HepG2 (cell line): ENCODE measurements around the gene RUVBL1. TPM values are rescaled to one million over a fixed set of nuclear protein-coding genes. Genes with fewer than 3 reads are reported as not detected.

Experiments used
- CHCHD3 ChIP-seq: sonication (generic); formaldehyde crosslinking; IDR thresholded peaks from 2 replicates; pipeline ENCODE4 v1.8.0; 2022; ENCODE audit warnings: mild to moderate bottlenecking, missing genetic modification reagents, moderate library complexity
- DMAP1 ChIP-seq: IDR thresholded peaks from 2 replicates; pipeline ENCODE4 v1.6.1; 2016
- FOXA1 ChIP-seq, 2 experiments: fragments of 450-650 bp in 1 of 2; sonication (generic) in 1 of 2; formaldehyde crosslinking in 1 of 2; IDR thresholded peaks; 2 replicates each; pipeline versions ENCODE4 v1.4.0 to v1.6.1; 2016 to 2020; ENCODE audit warnings: missing genetic modification reagents in 1 of 2
- HDAC6 ChIP-seq: fragments of 200-600 bp; sonication (generic); IDR thresholded peaks from 2 replicates; pipeline ENCODE4 v1.7.0; 2017; ENCODE audit warnings: mild to moderate bottlenecking, antibody characterized with exemption, low read length, low read depth
- HNRNPL ChIP-seq: fragments of 200-400 bp; formaldehyde crosslinking; IDR thresholded peaks from 2 replicates; pipeline ENCODE4 v1.6.1; 2017; ENCODE audit warnings: mild to moderate bottlenecking, low read depth, low read length
- HNRNPLL ChIP-seq: fragments of 200-400 bp; formaldehyde crosslinking; IDR thresholded peaks from 2 replicates; pipeline ENCODE4 v1.6.1; 2017; ENCODE audit warnings: mild to moderate bottlenecking, low read depth, low read length; ENCODE audit not compliant: poor library complexity, severe bottlenecking
- IRX3 ChIP-seq: sonication (generic); formaldehyde crosslinking; IDR thresholded peaks from 2 replicates; pipeline ENCODE4 v1.8.1; 2023; ENCODE audit warnings: mild to moderate bottlenecking, low read depth, missing genetic modification reagents, borderline replicate concordance
- JARID2 ChIP-seq: sonication (generic); formaldehyde crosslinking; IDR thresholded peaks from 2 replicates; pipeline ENCODE4 v1.8.1; 2023; ENCODE audit warnings: missing genetic modification reagents, inconsistent platforms; ENCODE audit not compliant: insufficient replicate concordance
- MED13 ChIP-seq: sonication (generic); formaldehyde crosslinking; IDR thresholded peaks from 2 replicates; pipeline ENCODE4 v1.5.0; 2020; ENCODE audit warnings: missing genetic modification reagents
- NFE2L1 ChIP-seq: sonication (generic); formaldehyde crosslinking; IDR thresholded peaks from 2 replicates; pipeline ENCODE4 v1.4.0; 2020; ENCODE audit warnings: missing genetic modification reagents, mild to moderate bottlenecking, borderline replicate concordance
- NR3C1 ChIP-seq: sonication (generic); formaldehyde crosslinking; IDR thresholded peaks from 2 replicates; pipeline ENCODE4 v1.4.0; 2020; ENCODE audit warnings: missing genetic modification reagents
- NRL ChIP-seq: sonication (generic); formaldehyde crosslinking; IDR thresholded peaks from 2 replicates; pipeline ENCODE4 v1.5.0; 2020; ENCODE audit warnings: missing genetic modification reagents, mild to moderate bottlenecking, moderate library complexity, borderline replicate concordance
- POLR2G ChIP-seq: fragments of 200-400 bp; formaldehyde crosslinking; IDR thresholded peaks from 2 replicates; pipeline ENCODE4 v1.6.1; 2018; ENCODE audit warnings: mild to moderate bottlenecking, low read depth, low read length, moderate library complexity
- RCOR2 ChIP-seq: IDR thresholded peaks from 2 replicates; pipeline ENCODE4 v1.6.1; 2016; ENCODE audit warnings: missing biosample characterization, missing genetic modification reagents
- SALL1 ChIP-seq: sonication (generic); formaldehyde crosslinking; IDR thresholded peaks from 2 replicates; pipeline ENCODE4 v1.8.0; 2022; ENCODE audit warnings: mild to moderate bottlenecking, missing genetic modification reagents
- SETDB1 ChIP-seq: sonication (generic); formaldehyde crosslinking; IDR thresholded peaks from 2 replicates; pipeline ENCODE4 v1.5.1; 2020; ENCODE audit warnings: missing genetic modification reagents, mild to moderate bottlenecking, borderline replicate concordance
- ZNF788 ChIP-seq: sonication (generic); formaldehyde crosslinking; IDR thresholded peaks from 2 replicates; pipeline ENCODE4 v1.5.0; 2020; ENCODE audit warnings: mild to moderate bottlenecking, missing genetic modification reagents, borderline replicate concordance
- polyA plus RNA-seq, 8 experiments: library from polyadenylated mRNA; depleted of rRNA in 3 of 8; stranded (reverse) in 7 of 8; unstranded in 1 of 8; fragments of >200 nt; fragmentation: Illumina TruSeq in 4 of 8; extraction: Trizol in 4 of 8; gene quantifications; 2 replicates each; pipeline versions ENCODE4 v1.2.1 to v1.2.3, GENCODE V29; 2011 to 2016; ENCODE audit warnings: low read depth in 4 of 8, missing spikeins in 1 of 8, mixed read lengths in 1 of 8; ENCODE audit not compliant: insufficient read depth in 1 of 8
- total RNA-seq, 5 experiments: library from RNA; depleted of rRNA; stranded (reverse); fragments of >200 nt; fragmentation: Illumina TruSeq; extraction: Trizol; gene quantifications; 2 replicates each; pipeline ENCODE4 v1.2.3, GENCODE V29; 2016; ENCODE audit warnings: low read depth in 1 of 5
- TF ChIP-seq, protein P1 (sequence below): IDR thresholded peaks from 2 replicates; pipeline ENCODE4 v1.6.1; 2016
- TF ChIP-seq, protein P2 (sequence below): fragments of 450-650 bp; IDR thresholded peaks from 2 replicates; pipeline ENCODE4 v1.6.1; 2016
- TF ChIP-seq, protein P3 (sequence below): sonication (generic); formaldehyde crosslinking; IDR thresholded peaks from 2 replicates; pipeline ENCODE4 v1.5.0; 2020; ENCODE audit warnings: missing genetic modification reagents
- TF ChIP-seq, protein P4 (sequence below): fragments of 450-650 bp; IDR thresholded peaks from 2 replicates; pipeline ENCODE4 v1.6.1; 2017
- TF ChIP-seq, protein P5 (sequence below): sonication (generic); formaldehyde crosslinking; IDR thresholded peaks from 2 replicates; pipeline ENCODE4 v1.4.0; 2020; ENCODE audit warnings: low read depth, mild to moderate bottlenecking, missing genetic modification reagents

Gene RUVBL1
- total and polyA plus RNA-seq, 2 of the 13 experiments (the other 11 are each of a cell fraction or from before 2014, with no cell fraction given): 32.7 to 86.3 TPM

DNA sequence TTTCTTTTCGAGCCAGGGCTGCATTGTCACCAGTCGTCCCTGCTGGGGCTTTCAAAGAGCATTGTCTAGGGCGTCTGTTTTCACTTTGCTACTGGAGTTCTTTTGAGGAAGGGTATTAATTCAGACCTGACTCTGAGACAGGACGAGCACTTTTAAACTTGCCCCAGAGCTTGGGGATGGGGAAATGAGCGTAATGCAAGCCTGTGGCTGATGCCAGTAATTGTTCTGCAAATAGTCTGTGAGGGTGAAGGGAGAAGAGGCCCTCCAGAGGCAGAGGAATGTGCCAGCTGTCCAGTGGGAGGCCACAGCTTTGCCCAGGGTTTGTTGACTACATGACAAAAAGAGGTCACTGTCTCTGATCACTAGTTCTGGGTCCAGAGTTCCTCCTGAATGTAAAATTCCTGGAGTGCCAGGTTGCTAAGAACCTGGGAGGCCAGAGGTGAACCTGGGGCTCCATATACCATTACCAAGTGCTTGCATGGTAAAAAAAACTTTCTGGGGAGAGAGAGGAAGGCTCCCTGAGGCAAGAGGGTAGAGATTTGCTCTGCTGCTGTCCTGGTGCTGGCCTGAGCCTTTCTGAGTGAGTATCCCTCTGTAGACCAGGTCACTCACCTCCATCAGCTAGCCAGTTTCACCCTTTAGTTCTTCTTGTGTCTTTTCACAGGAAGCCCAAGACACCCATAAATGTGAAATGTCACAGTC is 44.5 kb upstream of the RUVBL1 start (continued):
- TF ChIP-seq CHCHD3: no peak
- no peak for TF ChIP-seq NR3C1 (CRISPR knock-in tag)
- TF ChIP-seq HNRNPL: peak; percentile 83
- TF ChIP-seq POLR2G: peak; percentile 80
- peak; percentile 94 for TF ChIP-seq SALL1
- no peak for TF ChIP-seq NFE2L1
- TF ChIP-seq, protein P1, sequence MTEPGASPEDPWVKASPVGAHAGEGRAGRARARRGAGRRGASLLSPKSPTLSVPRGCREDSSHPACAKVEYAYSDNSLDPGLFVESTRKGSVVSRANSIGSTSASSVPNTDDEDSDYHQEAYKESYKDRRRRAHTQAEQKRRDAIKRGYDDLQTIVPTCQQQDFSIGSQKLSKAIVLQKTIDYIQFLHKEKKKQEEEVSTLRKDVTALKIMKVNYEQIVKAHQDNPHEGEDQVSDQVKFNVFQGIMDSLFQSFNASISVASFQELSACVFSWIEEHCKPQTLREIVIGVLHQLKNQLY (CRISPR knock-in tag): peak; percentile 72
- TF ChIP-seq, protein P2, sequence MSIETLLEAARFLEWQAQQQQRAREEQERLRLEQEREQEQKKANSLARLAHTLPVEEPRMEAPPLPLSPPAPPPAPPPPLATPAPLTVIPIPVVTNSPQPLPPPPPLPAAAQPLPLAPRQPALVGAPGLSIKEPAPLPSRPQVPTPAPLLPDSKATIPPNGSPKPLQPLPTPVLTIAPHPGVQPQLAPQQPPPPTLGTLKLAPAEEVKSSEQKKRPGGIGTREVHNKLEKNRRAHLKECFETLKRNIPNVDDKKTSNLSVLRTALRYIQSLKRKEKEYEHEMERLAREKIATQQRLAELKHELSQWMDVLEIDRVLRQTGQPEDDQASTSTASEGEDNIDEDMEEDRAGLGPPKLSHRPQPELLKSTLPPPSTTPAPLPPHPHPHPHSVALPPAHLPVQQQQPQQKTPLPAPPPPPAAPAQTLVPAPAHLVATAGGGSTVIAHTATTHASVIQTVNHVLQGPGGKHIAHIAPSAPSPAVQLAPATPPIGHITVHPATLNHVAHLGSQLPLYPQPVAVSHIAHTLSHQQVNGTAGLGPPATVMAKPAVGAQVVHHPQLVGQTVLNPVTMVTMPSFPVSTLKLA: no peak
- TF ChIP-seq RCOR2 (CRISPR knock-in tag): no peak; the same call in 1 of the 2 replicates
- no peak for TF ChIP-seq IRX3 (CRISPR knock-in tag)
- TF ChIP-seq ZNF788 (CRISPR knock-in tag): peak; percentile 86
- TF ChIP-seq FOXA1 (IDR thresholded peaks at IDR 0.05): no peak
- TF ChIP-seq FOXA1 (CRISPR knock-in tag; IDR thresholded peaks at IDR 0.05): peak; percentile 87
- TF ChIP-seq, protein P3, sequence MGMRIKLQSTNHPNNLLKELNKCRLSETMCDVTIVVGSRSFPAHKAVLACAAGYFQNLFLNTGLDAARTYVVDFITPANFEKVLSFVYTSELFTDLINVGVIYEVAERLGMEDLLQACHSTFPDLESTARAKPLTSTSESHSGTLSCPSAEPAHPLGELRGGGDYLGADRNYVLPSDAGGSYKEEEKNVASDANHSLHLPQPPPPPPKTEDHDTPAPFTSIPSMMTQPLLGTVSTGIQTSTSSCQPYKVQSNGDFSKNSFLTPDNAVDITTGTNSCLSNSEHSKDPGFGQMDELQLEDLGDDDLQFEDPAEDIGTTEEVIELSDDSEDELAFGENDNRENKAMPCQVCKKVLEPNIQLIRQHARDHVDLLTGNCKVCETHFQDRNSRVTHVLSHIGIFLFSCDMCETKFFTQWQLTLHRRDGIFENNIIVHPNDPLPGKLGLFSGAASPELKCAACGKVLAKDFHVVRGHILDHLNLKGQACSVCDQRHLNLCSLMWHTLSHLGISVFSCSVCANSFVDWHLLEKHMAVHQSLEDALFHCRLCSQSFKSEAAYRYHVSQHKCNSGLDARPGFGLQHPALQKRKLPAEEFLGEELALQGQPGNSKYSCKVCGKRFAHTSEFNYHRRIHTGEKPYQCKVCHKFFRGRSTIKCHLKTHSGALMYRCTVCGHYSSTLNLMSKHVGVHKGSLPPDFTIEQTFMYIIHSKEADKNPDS: no peak
- TF ChIP-seq, protein P4, sequence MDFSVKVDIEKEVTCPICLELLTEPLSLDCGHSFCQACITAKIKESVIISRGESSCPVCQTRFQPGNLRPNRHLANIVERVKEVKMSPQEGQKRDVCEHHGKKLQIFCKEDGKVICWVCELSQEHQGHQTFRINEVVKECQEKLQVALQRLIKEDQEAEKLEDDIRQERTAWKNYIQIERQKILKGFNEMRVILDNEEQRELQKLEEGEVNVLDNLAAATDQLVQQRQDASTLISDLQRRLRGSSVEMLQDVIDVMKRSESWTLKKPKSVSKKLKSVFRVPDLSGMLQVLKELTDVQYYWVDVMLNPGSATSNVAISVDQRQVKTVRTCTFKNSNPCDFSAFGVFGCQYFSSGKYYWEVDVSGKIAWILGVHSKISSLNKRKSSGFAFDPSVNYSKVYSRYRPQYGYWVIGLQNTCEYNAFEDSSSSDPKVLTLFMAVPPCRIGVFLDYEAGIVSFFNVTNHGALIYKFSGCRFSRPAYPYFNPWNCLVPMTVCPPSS: no peak
- TF ChIP-seq HDAC6: no peak
- TF ChIP-seq NRL (CRISPR knock-in tag): no peak
- no peak for TF ChIP-seq SETDB1 (CRISPR knock-in tag)
- TF ChIP-seq MED13: no peak
- no peak for TF ChIP-seq JARID2 (CRISPR knock-in tag)
- TF ChIP-seq, protein P5, sequence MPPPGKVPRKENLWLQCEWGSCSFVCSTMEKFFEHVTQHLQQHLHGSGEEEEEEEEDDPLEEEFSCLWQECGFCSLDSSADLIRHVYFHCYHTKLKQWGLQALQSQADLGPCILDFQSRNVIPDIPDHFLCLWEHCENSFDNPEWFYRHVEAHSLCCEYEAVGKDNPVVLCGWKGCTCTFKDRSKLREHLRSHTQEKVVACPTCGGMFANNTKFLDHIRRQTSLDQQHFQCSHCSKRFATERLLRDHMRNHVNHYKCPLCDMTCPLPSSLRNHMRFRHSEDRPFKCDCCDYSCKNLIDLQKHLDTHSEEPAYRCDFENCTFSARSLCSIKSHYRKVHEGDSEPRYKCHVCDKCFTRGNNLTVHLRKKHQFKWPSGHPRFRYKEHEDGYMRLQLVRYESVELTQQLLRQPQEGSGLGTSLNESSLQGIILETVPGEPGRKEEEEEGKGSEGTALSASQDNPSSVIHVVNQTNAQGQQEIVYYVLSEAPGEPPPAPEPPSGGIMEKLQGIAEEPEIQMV (CRISPR knock-in tag): no peak
- TF ChIP-seq HNRNPLL: no peak
- peak; percentile 64 for TF ChIP-seq DMAP1 (CRISPR knock-in tag)
